Measurements from ENCODE around the gene B4GAT1.

DNA sequence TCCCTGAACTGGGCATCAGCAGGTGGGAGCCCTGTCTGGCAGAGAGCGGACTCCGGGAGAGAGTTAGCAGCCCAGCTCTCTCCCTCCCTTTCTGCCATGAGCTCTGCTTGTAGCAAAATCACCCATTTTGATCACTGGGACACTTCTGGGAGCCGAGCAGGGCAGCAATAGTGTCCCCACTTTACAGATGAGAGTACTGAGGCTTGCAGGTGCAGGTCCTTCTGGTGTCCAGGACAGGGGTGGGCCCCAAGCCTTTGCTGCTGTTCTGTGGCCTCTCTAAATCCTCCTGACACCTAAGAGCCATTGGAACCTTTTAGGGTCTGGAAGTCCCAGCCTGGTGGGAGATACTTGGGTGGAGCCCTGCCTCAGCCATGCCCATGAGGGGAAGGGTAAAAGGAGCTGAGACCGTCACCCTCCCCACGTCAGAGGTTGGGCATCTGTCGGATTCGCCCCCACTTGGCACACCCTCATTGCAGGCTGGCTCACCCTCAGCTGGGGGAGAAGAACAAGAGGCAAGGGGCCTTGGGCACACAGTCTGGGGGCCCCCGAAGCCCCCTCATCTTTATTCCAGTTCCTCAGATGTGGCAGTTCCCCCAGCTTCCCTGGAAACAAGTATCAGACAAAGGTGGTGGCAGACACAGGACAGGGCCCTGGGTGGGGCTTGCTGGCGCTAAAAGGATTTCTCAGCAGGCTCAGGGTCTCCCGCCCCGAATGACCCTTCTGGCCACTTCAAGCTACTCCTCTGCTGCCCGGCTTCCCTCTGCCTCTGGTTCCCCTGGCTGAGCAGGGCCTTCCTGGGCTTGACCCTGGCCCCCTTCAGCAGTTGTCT lies 15.7 kb downstream of the B4GAT1 start:
- TF ChIP-seq, protein P1, sequence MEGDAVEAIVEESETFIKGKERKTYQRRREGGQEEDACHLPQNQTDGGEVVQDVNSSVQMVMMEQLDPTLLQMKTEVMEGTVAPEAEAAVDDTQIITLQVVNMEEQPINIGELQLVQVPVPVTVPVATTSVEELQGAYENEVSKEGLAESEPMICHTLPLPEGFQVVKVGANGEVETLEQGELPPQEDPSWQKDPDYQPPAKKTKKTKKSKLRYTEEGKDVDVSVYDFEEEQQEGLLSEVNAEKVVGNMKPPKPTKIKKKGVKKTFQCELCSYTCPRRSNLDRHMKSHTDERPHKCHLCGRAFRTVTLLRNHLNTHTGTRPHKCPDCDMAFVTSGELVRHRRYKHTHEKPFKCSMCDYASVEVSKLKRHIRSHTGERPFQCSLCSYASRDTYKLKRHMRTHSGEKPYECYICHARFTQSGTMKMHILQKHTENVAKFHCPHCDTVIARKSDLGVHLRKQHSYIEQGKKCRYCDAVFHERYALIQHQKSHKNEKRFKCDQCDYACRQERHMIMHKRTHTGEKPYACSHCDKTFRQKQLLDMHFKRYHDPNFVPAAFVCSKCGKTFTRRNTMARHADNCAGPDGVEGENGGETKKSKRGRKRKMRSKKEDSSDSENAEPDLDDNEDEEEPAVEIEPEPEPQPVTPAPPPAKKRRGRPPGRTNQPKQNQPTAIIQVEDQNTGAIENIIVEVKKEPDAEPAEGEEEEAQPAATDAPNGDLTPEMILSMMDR (conservative IDR thresholded peaks at IDR 0.05): no peak
- no peak for TF ChIP-seq EZH2 (IDR thresholded peaks at IDR 0.05; ENCODE audit: low read depth)
